ENCODE measurements around the gene JPT2. TPM values are rescaled to one million over a fixed set of nuclear protein-coding genes. Genes with fewer than 3 reads are reported as not detected.

Gene JPT2
- total RNA-seq, 1 experiment from 2014 or later, result 131 TPM

- H3K4me3 Mint-ChIP-seq (ENCODE audit: unreplicated experiment), result peak overlapping the region; percentile 17
- H3K27me3 Mint-ChIP-seq (ENCODE audit: insufficient read depth, unreplicated experiment), result no peaks in the 10 kb centered on the region
- peak; percentile 94 for DNase-seq (ENCODE audit: unreplicated experiment)
- BruUV-seq (replicated peaks), result TSS peak; percentile 22
- CTCF ChIA-PET, result interaction anchor here (0.6 to 2.2 kb wide), 10 partner anchors 10 to 40 kb away, joined by 3 to 13 read pairs (median 4); partner anchors contain the start of genes EME2 and MAPK8IP3
- H3K27ac Mint-ChIP-seq (ENCODE audit: low read depth, unreplicated experiment), result peak overlapping the region; percentile 89
- intact Hi-C loops (cut with micrococcal nuclease), result loop anchor here (1.0 to 2.0 kb wide), 2 partner anchors 8 to 25 kb away; partner anchors contain the start of gene NME3
- POLR2A ChIA-PET, result interaction anchor here (0.7 to 5.3 kb wide), 20 partner anchors 9 to 325 kb away, joined by 3 to 95 read pairs (median 6); partner anchors contain the start of genes EME2, IFT140, JPT2 and MAPK8IP3
- H3K9me3 Mint-ChIP-seq (ENCODE audit: unreplicated experiment), result no peaks in the 10 kb centered on the region
- H3K36me3 Mint-ChIP-seq (ENCODE audit: insufficient read depth, unreplicated experiment), result peaks cover 48% of the 10 kb centered on the region
- H3K4me1 Mint-ChIP-seq (ENCODE audit: insufficient read depth, unreplicated experiment), result peaks cover 34% of the 10 kb centered on the region
- TF ChIP-seq CTCF (IDR thresholded peaks at IDR 0.05; ENCODE audit: unreplicated experiment), result no peak
Observed at GRCh38 chr16:1745900-1746692, 68.0 kb downstream of the JPT2 start.

- Mint-ChIP-seq H3K9me3 (ENCODE audit: unreplicated experiment) (no peaks in the 10 kb centered on the region), H3K36me3 (ENCODE audit: insufficient read depth, unreplicated experiment) (peaks cover 48% of the 10 kb centered on the region), H3K4me1 (ENCODE audit: insufficient read depth, unreplicated experiment) (peaks cover 34% of the 10 kb centered on the region), H3K4me3 (ENCODE audit: unreplicated experiment) (peak overlapping the region; percentile 17), H3K27ac (ENCODE audit: low read depth, unreplicated experiment) (peak overlapping the region; percentile 89), H3K27me3 (ENCODE audit: insufficient read depth, unreplicated experiment) (no peaks in the 10 kb centered on the region)
- TF ChIP-seq CTCF (IDR thresholded peaks at IDR 0.05; ENCODE audit: unreplicated experiment), result no peak
- no TSS peak for BruUV-seq (replicated peaks)
- POLR2A ChIA-PET, result interaction anchor here (0.9 to 5.3 kb wide), 14 partner anchors 8 to 326 kb away, joined by 3 to 95 read pairs (median 15); partner anchors contain the start of genes EME2, JPT2, MAPK8IP3 and MRPS34
- DNase-seq (ENCODE audit: unreplicated experiment), result peak; percentile 42
- intact Hi-C loops (cut with micrococcal nuclease), result loop anchor here (1.0 kb wide), 1 partner anchor 8 kb away; no protein-coding TSS in a partner anchor
- CTCF ChIA-PET, result interaction anchor here (0.6 to 1.9 kb wide), 6 partner anchors 9 to 41 kb away, joined by 3 to 6 read pairs (median 4); partner anchors contain the start of genes EME2 and MAPK8IP3
Observed at GRCh38 chr16:1746693-1747195, 68.7 kb downstream of the JPT2 start.

GRCh38 chr16:1747934-1748333, 69.9 kb downstream of the JPT2 start:
- ChIA-PET POLR2A (interaction anchor here (3.4 kb wide), 1 partner anchor 34 kb away, joined by 26 read pairs; the partner anchor contains the start of genes NUBP2 and SPSB3), CTCF (interaction anchor here (0.7 kb wide), 1 partner anchor 16 kb away, joined by 3 read pairs; no protein-coding TSS in a partner anchor)
- Mint-ChIP-seq H3K36me3 (ENCODE audit: insufficient read depth, unreplicated experiment) (peaks cover 56% of the 10 kb centered on the region), H3K27me3 (ENCODE audit: insufficient read depth, unreplicated experiment) (no peaks in the 10 kb centered on the region), H3K9me3 (ENCODE audit: unreplicated experiment) (no peaks in the 10 kb centered on the region), H3K27ac (ENCODE audit: low read depth, unreplicated experiment) (no peak overlapping the region), H3K4me1 (ENCODE audit: insufficient read depth, unreplicated experiment) (peaks cover 34% of the 10 kb centered on the region), H3K4me3 (ENCODE audit: unreplicated experiment) (no peak overlapping the region)
- BruUV-seq (replicated peaks), result no TSS peak
- no peak for TF ChIP-seq CTCF (IDR thresholded peaks at IDR 0.05; ENCODE audit: unreplicated experiment)
- DNase-seq (ENCODE audit: unreplicated experiment), result no peak
- intact Hi-C loops (cut with micrococcal nuclease), result no loop called here
